A673 (cell line): ENCODE results near the gene GALNT18. TPM values are rescaled to one million over a fixed set of nuclear protein-coding genes. Genes with fewer than 3 reads are reported as not detected.

Experiments
- BruUV-seq: library from RNA; stranded (reverse); fragments of 400-500 nt; replicated peaks from 2 replicates; lab custom pipeline; 2021; lab: Mats Ljungman, UMichigan
- CTCF ChIA-PET: fragments of 300-600 bp; sonication (Branson Sonifier 250); formaldehyde crosslinking; loops from one replicate; lab custom pipeline; 2022; ENCODE audit warnings: antibody characterized with exemption; lab: Charles Lee
- POLR2A ChIA-PET: fragments of 300-600 bp; sonication (Branson Sonifier 250); formaldehyde crosslinking; loops from one replicate; lab custom pipeline; 2022; ENCODE audit warnings: antibody characterized with exemption; ENCODE audit not compliant: low non-redundant PET; lab: Charles Lee
- DNase-seq: peaks from one replicate; pipeline ENCODE4 v3.0.0-alpha.2; 2015; ENCODE audit warnings: low spot score
- H3K27ac ChIP-seq: fragments of 200-600 bp; sonication (generic); 2 replicates; pipeline ENCODE4 v1.5.1; 2016; ENCODE audit warnings: mixed run types, low read depth, mild to moderate bottlenecking, mixed read lengths, antibody characterized with exemption, low read length; ENCODE audit not compliant: poor library complexity, severe bottlenecking
- H3K27me3 ChIP-seq: fragments of 200-600 bp; sonication (generic); replicated peaks from 2 replicates; pipeline ENCODE4 v1.6.1; 2017; ENCODE audit warnings: mixed run types, low read depth, mild to moderate bottlenecking, mixed read lengths, antibody characterized with exemption, low read length; ENCODE audit not compliant: insufficient read depth, poor library complexity
- H3K36me3 ChIP-seq: fragments of 200-600 bp; sonication (generic); 2 replicates; pipeline ENCODE4 v1.6.1; 2016; ENCODE audit warnings: mixed run types, mild to moderate bottlenecking, mixed read lengths, antibody characterized with exemption, low read length; ENCODE audit not compliant: insufficient read depth, poor library complexity, severe bottlenecking
- H3K4me1 ChIP-seq: fragments of 200-600 bp; sonication (generic); 2 replicates; pipeline ENCODE4 v1.6.1; 2017; ENCODE audit warnings: mixed run types, mild to moderate bottlenecking, mixed read lengths, antibody characterized with exemption, low read length; ENCODE audit not compliant: insufficient read depth, poor library complexity, severe bottlenecking
- H3K4me3 ChIP-seq: fragments of 200-600 bp; sonication (generic); 2 replicates; pipeline ENCODE4 v1.5.1; 2016; ENCODE audit warnings: low read depth, mixed run types, mild to moderate bottlenecking, mixed read lengths, low read length; ENCODE audit not compliant: poor library complexity, severe bottlenecking
- H3K9me3 ChIP-seq: fragments of 200-600 bp; sonication (generic); 2 replicates; pipeline ENCODE4 v1.6.1; 2016; ENCODE audit warnings: mixed run types, low read depth, mild to moderate bottlenecking, mixed read lengths, antibody characterized with exemption, low read length; ENCODE audit not compliant: poor library complexity, severe bottlenecking
- EZH2 ChIP-seq: fragments of 200-600 bp; sonication (generic); IDR thresholded peaks from 2 replicates; pipeline ENCODE4 v1.6.1; 2017; ENCODE audit warnings: borderline replicate concordance, low read depth, mild to moderate bottlenecking, mixed read lengths, antibody characterized with exemption, low read length; ENCODE audit not compliant: poor library complexity, severe bottlenecking
- intact Hi-C: fragments of 100-400 bp; cut with micrococcal nuclease; formaldehyde crosslinking; loops from one replicate; pipeline ENCODE4 v1.10.0; 2022; ENCODE audit not compliant: unreplicated experiment
- total RNA-seq: library from RNA; stranded (reverse); gene quantifications from 2 replicates; pipeline ENCODE4 v1.2.3, GENCODE V29; 2021
- TF ChIP-seq, protein P1 (sequence below): fragments of 300-800, 200-600 bp; sonication (generic); conservative IDR thresholded peaks from 2 replicates; pipeline ENCODE4 v1.5.1; 2017; ENCODE audit warnings: low read depth, mild to moderate bottlenecking, antibody characterized with exemption, low read length, moderate library complexity, mixed read lengths

Gene GALNT18
- total RNA-seq, 1 experiment from 2014 or later = 0.37 TPM

DNA sequence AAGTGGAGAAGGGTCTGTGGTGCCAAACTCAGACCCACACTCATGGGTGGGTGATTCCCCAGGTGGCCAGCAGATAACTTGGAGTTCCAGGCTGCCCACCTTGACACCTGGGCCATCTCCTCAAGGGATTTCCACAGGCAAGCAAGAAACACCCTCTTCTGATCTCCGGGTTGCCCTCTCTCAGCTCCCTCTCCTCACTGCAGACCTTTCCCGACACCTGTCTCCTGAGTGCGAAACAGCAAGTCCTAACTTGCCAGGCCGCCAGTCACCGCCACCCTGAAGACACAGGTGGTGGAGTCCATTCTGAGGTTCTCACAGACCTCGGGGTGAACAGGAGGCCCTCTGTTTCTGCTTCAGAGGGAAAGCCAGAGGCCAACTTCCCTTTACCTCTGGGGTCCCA is 16.6 kb downstream of the GALNT18 start:
- intact Hi-C loops = no loop called here

DNA sequence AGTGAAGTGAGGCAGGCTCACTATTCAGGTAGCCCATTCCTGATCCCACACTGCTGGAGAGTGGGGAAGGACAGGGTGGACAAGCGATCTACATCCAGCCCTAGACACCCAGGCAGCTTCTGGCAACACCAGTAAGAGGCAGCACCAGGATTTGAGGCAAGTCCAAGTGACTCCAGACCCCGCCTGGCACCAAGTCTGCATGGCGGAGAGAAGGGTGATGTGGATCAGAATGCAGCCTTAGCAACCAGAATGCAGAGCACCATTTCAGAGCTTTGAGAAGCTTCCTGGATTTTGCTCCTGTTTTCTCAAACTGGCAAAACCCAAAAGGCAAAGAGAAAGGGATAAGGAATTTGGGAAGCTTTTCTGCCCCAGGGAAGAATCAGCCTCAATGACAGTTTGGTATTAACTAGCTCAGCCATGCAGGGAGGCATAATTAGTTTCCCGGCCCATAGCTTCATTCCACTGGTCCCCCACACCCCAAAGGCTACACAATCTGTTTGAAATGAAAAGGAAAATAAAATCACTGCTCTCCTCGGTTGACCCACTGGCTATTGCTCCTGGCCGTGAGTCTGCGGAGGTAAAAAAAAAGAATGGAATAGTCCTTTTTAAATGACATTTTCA is 17.3 kb downstream of the GALNT18 start:
- Histone ChIP-seq H3K4me1 (no peaks in the 10 kb centered on the region), H3K9me3 (no peaks in the 10 kb centered on the region), H3K27me3 (no peaks in the 10 kb centered on the region), H3K27ac (no peak overlapping the region), H3K4me3 (no peak overlapping the region), H3K36me3 (no peaks in the 10 kb centered on the region)
- DNase-seq = no peak
- intact Hi-C loops = no loop called here
- ChIA-PET CTCF (no interaction called here), POLR2A (no interaction called here)
- no TSS peak for BruUV-seq
- TF ChIP-seq EZH2 = no peak
- TF ChIP-seq, protein P1, sequence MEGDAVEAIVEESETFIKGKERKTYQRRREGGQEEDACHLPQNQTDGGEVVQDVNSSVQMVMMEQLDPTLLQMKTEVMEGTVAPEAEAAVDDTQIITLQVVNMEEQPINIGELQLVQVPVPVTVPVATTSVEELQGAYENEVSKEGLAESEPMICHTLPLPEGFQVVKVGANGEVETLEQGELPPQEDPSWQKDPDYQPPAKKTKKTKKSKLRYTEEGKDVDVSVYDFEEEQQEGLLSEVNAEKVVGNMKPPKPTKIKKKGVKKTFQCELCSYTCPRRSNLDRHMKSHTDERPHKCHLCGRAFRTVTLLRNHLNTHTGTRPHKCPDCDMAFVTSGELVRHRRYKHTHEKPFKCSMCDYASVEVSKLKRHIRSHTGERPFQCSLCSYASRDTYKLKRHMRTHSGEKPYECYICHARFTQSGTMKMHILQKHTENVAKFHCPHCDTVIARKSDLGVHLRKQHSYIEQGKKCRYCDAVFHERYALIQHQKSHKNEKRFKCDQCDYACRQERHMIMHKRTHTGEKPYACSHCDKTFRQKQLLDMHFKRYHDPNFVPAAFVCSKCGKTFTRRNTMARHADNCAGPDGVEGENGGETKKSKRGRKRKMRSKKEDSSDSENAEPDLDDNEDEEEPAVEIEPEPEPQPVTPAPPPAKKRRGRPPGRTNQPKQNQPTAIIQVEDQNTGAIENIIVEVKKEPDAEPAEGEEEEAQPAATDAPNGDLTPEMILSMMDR = no peak

More for the DNA sequence above, 16.6 kb downstream of the GALNT18 start:
- Histone ChIP-seq H3K4me3 (no peak overlapping the region), H3K27me3 (no peaks in the 10 kb centered on the region), H3K27ac (no peak overlapping the region), H3K9me3 (no peaks in the 10 kb centered on the region), H3K4me1 (no peaks in the 10 kb centered on the region), H3K36me3 (no peaks in the 10 kb centered on the region)
- TF ChIP-seq EZH2 = no peak
- POLR2A ChIA-PET = no interaction called here
- no TSS peak for BruUV-seq
- DNase-seq = no peak
- CTCF ChIA-PET = no interaction called here

DNA sequence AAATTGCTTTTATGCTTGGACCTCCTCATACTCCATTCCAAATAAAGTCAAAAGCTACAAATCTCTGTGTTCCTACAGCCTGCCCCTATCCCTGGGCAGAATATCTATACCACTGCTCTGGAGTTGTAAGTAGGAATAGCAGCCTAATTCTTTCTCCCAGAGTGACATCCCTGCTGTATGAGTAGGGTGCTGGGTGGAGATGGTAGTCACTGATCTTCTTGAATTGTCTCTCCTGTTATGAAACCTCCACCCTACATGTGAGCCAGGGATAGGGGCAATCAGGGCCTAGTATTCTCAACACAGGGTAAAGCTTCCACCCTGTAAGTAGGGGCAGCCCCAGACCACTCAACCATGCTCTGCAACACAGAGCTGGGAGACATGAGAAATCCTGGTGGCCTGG is 19.8 kb downstream of the GALNT18 start:
- intact Hi-C loops = no loop called here
- BruUV-seq = no TSS peak
- no peak for TF ChIP-seq EZH2
- TF ChIP-seq, protein P1 = no peak
- H3K36me3 ChIP-seq = no peaks in the 10 kb centered on the region
- ChIA-PET POLR2A (no interaction called here), CTCF (no interaction called here)
- H3K9me3 ChIP-seq = no peaks in the 10 kb centered on the region
- H3K4me1 ChIP-seq = no peaks in the 10 kb centered on the region
- no peak for DNase-seq
- no peak overlapping the region for H3K4me3 ChIP-seq
- H3K27ac ChIP-seq = no peak overlapping the region
- no peaks in the 10 kb centered on the region for H3K27me3 ChIP-seq

DNA sequence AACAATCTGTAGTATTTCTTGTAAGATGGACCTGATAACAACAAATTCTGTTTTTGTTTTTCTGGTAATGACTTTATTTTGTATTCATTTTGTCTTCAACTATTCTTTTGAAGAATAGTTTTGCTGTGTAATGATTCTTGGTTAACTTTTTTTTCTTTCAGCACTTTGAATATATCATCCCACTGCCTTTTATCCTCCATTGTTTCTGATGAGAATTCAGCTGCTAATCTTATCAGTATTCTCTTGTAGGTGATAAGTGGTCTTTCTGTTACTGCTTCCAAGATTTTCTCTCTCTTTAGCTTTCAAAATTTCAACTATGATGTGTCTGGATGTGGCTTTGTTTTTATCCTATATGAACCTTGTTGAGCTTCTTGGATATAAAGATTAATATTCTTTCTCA is 21.5 kb downstream of the GALNT18 start:
- TF ChIP-seq, protein P1 = no peak
- TF ChIP-seq EZH2 = no peak
- H3K27me3 ChIP-seq = no peaks in the 10 kb centered on the region
- no peaks in the 10 kb centered on the region for H3K4me1 ChIP-seq
- no peak overlapping the region for H3K27ac ChIP-seq
- no peak overlapping the region for H3K4me3 ChIP-seq
- no peak for DNase-seq
- ChIA-PET POLR2A (no interaction called here), CTCF (no interaction called here)
- no peaks in the 10 kb centered on the region for H3K36me3 ChIP-seq
- intact Hi-C loops = no loop called here
- H3K9me3 ChIP-seq = no peaks in the 10 kb centered on the region
- no TSS peak for BruUV-seq
